Measurements from ENCODE around the gene TNK1.

TNK1 gene

DNA sequence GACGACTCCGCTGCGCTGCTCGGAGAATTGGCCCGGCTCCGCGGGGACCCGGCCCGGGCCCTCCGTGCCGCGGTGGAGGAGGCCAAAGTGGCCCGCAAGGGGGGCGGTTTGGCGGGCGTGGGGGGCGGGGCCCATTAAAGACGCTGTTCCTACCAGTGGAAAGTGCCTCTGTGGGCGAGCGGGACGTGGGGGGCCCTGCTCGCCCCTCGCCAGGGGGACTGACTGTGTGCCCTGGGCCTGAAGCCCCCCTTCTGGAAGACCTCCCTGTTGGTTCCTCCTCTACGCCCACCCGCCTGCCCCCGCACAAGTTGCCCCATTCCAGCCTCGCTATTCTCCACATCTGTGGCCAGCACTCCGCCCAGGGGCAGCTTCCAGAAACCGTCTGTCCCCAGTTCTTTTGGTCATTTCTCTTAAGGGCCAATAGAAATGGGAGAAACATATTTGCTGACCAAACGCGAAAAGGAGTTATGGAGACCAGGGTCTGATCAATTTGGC lies 56.5 kb downstream of the TNK1 start:
- no peak for DNase-seq

DNA sequence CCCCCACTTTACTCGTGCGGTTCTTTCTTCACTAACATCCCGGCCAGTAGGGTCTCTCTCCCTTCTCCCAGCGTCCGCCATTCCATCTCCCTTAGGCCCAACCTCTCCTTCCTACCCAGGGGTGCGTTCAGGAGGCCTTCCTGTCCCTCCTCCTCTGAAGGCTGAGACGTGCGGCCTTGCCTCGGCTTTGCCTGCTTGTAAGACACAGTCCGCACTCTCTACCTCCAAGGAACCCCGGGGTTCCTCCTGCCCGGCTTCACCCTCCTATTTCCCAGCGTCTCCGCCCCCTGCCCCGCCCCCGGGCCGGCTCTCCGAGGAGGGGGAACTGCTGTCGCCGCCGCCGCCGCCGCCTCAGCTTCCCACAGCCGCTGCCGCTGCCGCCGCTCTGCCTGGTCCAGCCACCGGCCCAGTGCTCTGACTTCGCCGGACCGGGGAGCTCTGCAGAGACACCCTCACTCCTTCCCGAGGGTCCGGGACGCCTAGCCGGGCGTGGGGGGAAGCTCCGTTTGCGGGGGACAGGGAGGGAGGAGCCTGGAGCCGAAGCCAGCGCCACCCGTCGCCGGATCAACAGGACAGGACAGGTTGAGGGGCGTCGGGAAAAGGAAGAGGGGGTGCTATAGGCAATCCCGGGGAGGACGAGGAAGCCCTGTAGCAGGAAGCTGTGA lies 57.2 kb downstream of the TNK1 start:
- DNase-seq: peak; percentile 76

DNA sequence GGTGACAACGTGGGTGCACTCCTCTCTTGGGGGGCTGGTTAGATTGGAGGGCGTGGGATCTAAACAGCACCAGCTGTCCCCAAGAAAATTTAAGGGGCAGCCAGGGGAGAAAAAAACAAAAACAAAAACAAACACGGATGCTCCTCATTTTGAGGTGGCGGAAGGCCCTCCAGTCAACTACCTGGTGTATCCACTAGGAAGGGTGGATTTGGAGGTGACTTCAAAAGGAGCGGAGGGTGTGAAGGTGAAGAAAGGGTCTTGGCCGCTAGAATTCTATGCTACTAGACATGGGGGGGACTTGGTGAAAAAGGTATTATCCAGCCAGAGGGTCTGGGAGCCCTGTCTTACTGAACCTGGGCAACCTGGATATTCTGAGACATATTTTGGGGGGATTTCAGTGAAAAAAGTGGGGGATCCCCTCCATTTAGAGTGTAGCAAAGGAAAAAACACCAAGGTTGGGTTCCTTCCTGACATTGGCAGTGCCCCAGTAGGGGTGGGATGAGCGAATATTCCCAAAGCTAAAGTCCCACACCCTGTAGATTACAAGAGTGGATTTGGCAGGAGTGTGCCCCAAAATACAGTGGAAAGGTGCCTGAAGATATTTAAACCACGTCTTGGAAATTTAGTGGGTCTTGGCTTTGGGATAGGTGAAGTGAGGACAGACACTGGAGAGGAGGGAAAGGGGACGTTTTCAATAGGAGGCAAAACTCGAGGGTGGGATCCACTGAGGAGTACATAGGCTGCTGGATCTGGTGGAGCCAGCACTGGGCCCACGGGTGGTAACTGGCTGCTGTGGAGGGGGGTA lies 58.0 kb downstream of the TNK1 start:
- DNase-seq: no peak

Data from femur (tissue), 1 donor.